ENCODE data around the gene OXSM. TPM values are rescaled to one million over a fixed set of nuclear protein-coding genes. Genes with fewer than 3 reads are reported as not detected.

Gene OXSM
- total RNA-seq, 1 donor from 2014 or later, result not detected

GRCh38 chr3:25818335-25818734 lies 28.4 kb downstream of the OXSM start:
- intact Hi-C loops (cut with DNase I), result no loop called here
- TF ChIP-seq CTCF (IDR thresholded peaks at IDR 0.05), result no peak
- Histone ChIP-seq H3K4me1 (no peaks in the 10 kb centered on the region), H3K27ac (no peak overlapping the region), H3K4me3 (no peak overlapping the region), H3K36me3 (no peaks in the 10 kb centered on the region), H3K27me3 (no peaks in the 10 kb centered on the region), H3K9me3 (no peaks in the 10 kb centered on the region)
- no peak for DNase-seq (ENCODE audit: low spot score in 2 of 2)

GRCh38 chr3:25820366-25820765 lies 30.5 kb downstream of the OXSM start:
- Histone ChIP-seq H3K9me3 (no peaks in the 10 kb centered on the region), H3K27me3 (no peaks in the 10 kb centered on the region), H3K36me3 (no peaks in the 10 kb centered on the region), H3K4me3 (no peak overlapping the region), H3K4me1 (no peaks in the 10 kb centered on the region), H3K27ac (no peak overlapping the region)
- TF ChIP-seq CTCF (IDR thresholded peaks at IDR 0.05), result no peak
- no peak for DNase-seq (ENCODE audit: low spot score in 2 of 2)
- intact Hi-C loops (cut with DNase I), result no loop called here

- no peak for TF ChIP-seq CTCF (IDR thresholded peaks at IDR 0.05)
- Histone ChIP-seq H3K36me3 (no peaks in the 10 kb centered on the region), H3K4me1 (no peaks in the 10 kb centered on the region), H3K27me3 (no peaks in the 10 kb centered on the region), H3K9me3 (no peaks in the 10 kb centered on the region), H3K4me3 (no peak overlapping the region), H3K27ac (no peak overlapping the region)
- DNase-seq (ENCODE audit: low spot score in 2 of 2), result no peak
- intact Hi-C loops (cut with DNase I), result no loop called here
Measured at GRCh38 chr3:25820816-25821486, 31.1 kb downstream of the OXSM start.

GRCh38 chr3:25821746-25822573 lies 32.1 kb downstream of the OXSM start:
- DNase-seq (ENCODE audit: low spot score in 2 of 2), result no peak
- Histone ChIP-seq H3K27me3 (no peaks in the 10 kb centered on the region), H3K36me3 (no peaks in the 10 kb centered on the region), H3K9me3 (no peaks in the 10 kb centered on the region), H3K27ac (no peak overlapping the region), H3K4me3 (no peak overlapping the region), H3K4me1 (no peaks in the 10 kb centered on the region)
- TF ChIP-seq CTCF (IDR thresholded peaks at IDR 0.05), result no peak
- intact Hi-C loops (cut with DNase I), result no loop called here

GRCh38 chr3:25823314-25823713 lies 33.4 kb downstream of the OXSM start:
- H3K4me1 ChIP-seq, result no peaks in the 10 kb centered on the region
- TF ChIP-seq CTCF (IDR thresholded peaks at IDR 0.05), result no peak
- DNase-seq (ENCODE audit: low spot score in 2 of 2), result no peak
- H3K4me3 ChIP-seq, result no peak overlapping the region
- intact Hi-C loops (cut with DNase I), result no loop called here
- H3K27ac ChIP-seq, result no peak overlapping the region
- H3K27me3 ChIP-seq, result no peaks in the 10 kb centered on the region
- no peaks in the 10 kb centered on the region for H3K9me3 ChIP-seq
- no peaks in the 10 kb centered on the region for H3K36me3 ChIP-seq

Data from ascending aorta (tissue), 2 donors.